Mesenteric fat pad (tissue), 1 donor: ENCODE measurements around the gene PAPPA2. TPM values are rescaled to one million over a fixed set of nuclear protein-coding genes. Genes with fewer than 3 reads are reported as not detected.

Experiments
- DNase-seq: peaks from one replicate; pipeline ENCODE4 v3.0.0-alpha.2; 2020; ENCODE audit warnings: low spot score
- total RNA-seq: library from RNA; stranded (reverse); fragmentation: NEBNext Ultra II Directional; extraction: Animal tissue kit (Norgen Biotek cat#: 25700); gene quantifications from one replicate; pipeline ENCODE4 v1.2.1, GENCODE V29; 2021
- donor health status: DM: yes; HTN: yes; CAD: no.

The PAPPA2 gene
- total RNA-seq, 1 donor from 2014 or later = 0.48 TPM

DNA sequence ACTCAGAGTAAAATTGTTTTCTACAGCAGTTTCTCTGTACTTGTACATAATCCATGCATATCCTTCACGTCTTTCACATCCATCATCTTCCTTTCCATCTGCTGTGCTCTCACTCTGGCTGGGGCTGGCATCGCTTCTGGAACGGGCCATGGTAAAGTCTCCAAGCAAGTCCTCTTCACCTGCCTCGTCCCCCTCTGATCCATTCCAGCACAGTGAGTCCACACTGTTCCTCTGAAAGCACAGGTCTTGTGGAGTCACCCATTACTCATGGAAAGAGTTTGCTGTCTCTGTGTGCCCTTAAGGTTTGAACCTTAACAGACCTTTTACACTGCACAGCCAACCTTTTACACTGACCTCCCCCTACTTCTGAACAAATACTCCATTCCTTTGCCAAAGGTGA lies 387.9 kb downstream of the PAPPA2 start:
- no peak for DNase-seq

DNA sequence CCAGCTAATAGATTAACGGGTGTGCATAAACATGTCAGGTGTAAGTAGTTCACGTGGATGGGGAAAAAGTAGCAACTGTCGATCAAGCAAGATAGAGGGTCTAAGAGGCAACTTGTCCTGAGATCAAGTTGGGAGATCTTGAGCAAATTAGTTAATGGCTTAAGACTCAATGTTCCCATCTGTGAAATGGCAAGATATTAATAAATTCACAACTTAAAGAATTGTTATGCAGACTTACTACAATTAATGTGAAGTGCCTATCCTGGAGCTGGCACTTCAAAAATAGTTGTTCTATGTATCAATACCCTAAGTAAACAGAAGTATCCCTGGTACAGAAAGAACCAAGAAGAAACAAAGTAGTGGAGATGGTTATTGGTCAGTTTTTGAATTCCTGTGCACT lies 389.1 kb downstream of the PAPPA2 start:
- no peak for DNase-seq

DNA sequence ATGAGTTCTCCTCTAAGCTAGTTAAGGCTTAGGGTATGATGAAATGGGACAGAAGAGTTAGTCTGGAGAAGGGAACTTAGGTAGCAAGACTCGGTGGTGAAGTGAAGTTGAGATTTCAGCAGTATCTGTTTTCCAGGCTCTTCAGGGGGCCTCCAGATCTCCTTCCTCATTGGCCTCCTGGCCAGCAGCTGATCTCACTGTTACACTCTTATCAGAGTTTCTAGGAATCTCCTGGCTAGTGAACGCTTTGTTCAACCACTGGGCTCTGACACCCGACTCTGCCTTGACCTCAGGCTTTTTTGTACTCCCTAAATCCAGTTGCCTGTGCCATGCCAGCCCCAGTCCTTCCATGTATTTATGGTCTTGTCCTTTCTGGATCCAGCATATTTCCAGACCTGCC lies 390.5 kb downstream of the PAPPA2 start:
- no peak for DNase-seq

GRCh38 chr1:176854121-176854520 lies 391.1 kb downstream of the PAPPA2 start:
- DNase-seq = no peak

GRCh38 chr1:176854758-176855745 lies 392.1 kb downstream of the PAPPA2 start:
- no peak for DNase-seq

- DNase-seq = no peak
Observed at GRCh38 chr1:176857632-176858031, 394.7 kb downstream of the PAPPA2 start.

GRCh38 chr1:176858433-176858916 lies 395.5 kb downstream of the PAPPA2 start:
- DNase-seq = no peak

DNA sequence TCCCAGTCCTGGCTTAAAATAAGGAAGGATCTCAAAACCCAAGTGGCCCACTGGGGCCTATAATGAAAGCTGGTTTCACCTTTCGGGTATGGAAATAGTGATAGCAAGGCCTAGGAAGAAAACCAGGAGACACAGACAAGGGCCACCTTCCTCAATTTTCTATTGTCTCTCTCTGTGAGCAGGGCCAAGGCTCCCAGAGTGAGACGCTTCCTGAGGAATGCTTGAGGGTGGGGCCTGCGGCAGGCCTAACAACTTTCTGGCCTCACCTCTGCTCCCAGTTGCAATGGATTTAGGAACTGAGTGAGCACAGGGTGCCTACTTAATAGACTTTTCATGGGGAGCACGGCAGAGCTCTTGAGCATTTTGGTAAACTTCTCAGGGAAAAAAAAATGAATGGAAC lies 400.6 kb downstream of the PAPPA2 start:
- no peak for DNase-seq

GRCh38 chr1:176864211-176864610 lies 401.2 kb downstream of the PAPPA2 start:
- DNase-seq = no peak

DNA sequence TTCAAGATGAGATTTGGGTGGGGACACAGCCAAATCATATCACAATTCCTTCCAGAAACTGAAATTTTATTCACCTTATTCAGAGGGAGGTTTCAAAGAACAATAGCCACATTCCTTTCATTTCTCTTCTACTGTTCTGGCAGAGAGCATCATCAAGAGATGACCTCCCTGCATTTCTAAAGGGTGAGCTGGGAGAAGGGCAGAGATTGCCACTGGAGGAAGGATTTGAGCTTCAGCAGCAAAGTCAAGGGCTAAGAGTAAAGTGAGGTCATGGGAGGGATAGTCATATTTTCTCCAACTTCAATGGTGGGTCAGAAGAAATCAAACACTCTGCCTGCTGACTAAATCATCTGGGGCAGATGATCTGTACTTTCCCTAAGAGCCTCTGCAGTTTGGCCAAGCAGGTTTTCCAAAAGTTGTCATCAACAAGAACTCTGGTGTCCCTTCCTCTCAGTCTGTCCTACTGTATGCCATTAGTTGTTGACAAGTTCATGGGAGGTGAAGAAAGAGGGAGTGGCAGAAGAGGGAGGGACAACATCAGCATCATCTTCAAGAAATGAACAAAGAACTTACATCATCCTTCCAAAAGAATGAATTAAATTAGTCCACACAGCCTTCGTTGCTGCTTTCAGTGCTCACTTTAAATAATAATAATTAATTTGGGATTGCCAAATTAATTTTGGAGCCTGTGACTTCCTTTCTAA lies 403.2 kb downstream of the PAPPA2 start:
- DNase-seq = no peak

DNA sequence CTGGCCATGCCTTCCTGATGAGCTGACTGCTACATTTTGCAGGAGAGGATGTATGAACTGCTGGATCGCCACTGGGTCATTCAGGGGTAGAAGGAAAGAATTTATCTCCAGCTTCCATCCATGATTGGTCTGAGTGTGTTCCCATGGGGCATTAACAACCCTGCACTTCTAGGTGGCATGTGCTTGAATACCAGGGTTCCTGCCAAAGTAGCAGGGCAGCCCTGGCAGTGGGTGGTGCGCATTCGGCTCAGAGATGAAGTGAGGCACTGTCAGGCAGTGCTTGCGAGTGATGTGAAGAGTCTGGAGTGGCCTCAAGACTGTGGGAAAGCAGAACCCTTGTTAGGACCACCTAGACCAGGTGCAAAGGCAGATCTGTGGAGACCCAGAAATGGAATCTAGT lies 406.6 kb downstream of the PAPPA2 start:
- no peak for DNase-seq

GRCh38 chr1:176876966-176877515 lies 414.1 kb downstream of the PAPPA2 start:
- DNase-seq = no peak

DNA sequence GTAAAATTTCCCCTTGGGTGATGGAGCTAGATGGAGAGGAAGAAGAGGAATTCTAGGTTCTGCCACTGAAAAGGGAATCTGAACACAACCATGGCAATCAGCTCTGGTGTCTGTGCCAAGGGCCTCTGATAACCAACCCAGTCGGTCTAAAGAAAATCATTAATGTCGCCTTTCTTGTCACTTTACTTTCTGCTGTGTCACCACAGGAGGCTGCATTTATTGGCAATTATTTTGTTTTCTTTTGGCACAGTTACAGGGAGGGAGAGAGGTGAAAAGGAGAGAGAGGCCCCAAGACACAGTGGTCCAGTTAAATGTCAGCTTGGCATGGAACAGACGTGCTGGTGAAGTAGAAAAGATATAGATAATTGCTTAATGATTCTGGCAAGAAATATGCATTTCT lies 414.6 kb downstream of the PAPPA2 start:
- DNase-seq = no peak

DNA sequence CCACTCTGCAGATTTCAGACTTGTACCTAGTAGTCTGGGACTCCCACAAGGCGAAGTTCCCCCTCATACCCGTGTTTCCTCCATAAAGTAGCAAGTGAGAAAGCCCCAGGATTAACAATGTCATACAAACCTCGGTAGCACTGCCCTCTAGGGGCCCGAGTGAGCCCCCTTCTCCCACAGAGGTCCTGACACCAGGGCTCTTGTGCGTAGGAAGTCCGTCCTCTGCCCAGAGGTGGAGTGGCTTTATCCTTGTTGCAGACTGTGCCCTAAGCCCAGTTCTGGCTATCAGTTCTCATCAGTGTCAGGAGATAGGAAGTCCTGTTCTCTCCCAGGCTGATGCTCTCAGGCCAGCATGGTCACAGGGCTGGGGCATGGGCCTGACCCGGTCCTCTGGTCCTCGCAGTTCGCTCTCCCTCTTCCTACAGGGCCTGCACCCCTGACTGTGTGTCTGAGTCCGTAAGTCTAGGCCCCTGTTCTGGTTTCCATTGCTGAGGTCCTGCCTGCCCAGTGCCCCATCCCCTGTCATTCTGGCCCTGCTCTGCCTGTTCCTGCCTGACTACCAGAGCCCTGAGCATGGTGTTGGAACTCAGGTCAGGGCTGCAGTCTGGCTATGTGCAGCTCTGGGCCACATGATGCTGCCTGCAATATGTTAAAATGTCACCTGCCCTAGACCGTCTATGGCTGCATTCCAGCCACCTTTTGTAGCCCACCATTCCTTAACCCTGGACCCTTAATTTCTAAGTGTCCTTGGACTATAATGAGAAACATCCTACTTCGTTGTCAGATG lies 416.0 kb downstream of the PAPPA2 start:
- DNase-seq = no peak

GRCh38 chr1:176879784-176880620 lies 417.0 kb downstream of the PAPPA2 start:
- no peak for DNase-seq

- no peak for DNase-seq
Observed at GRCh38 chr1:176880955-176881595, 418.1 kb downstream of the PAPPA2 start.

- no peak for DNase-seq
Observed at GRCh38 chr1:176884286-176884685, 421.3 kb downstream of the PAPPA2 start.

DNA sequence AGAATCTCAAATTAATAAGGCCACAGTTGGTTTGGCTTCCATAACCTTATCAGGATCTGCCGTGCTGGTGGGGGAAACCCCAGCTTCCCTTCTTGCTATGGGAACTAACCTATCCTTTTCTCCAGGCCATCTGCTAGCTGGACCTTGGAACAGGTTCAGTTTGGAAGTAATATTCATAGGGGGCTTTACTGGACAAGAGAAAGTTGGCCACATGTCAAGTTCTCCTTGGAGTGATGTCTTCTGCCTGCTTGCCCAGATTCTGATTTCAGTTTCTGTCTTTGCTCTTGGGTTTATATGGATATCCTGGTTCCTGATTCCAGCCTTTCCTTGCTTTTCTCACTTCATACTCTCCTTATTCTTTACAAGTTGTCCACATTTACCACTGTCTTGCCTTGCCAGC lies 421.9 kb downstream of the PAPPA2 start:
- no peak for DNase-seq

DNA sequence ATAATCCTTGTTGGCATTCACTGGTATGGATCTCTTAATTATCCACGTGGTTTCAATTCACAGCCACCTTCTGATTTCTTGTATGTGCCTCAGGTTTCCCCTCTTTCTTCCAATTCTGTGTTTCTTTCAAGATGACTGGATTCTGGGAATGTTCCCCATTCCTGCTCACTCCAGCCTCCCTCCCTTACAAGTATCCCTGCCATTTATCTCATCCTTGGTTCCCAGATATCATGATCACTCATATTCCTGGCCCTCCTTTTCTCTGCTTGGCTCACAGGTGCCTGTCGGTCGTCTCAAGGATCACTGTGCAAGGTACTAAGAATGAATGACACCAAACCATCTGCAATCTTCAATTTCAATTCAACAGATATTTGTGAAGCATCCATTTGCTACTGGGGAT lies 422.4 kb downstream of the PAPPA2 start:
- DNase-seq = no peak

GRCh38 chr1:176885751-176886150 lies 422.8 kb downstream of the PAPPA2 start:
- no peak for DNase-seq
